Peyer's patch (tissue), 4 donors: ENCODE data around the gene ATP6V1F. TPM values are rescaled to one million over a fixed set of nuclear protein-coding genes. Genes with fewer than 3 reads are reported as not detected.

Experiments
- DNase-seq, 3 donors: peaks; one replicate each; pipeline ENCODE4 v3.0.0-alpha.2; 2017 to 2019
- H3K27ac ChIP-seq, 4 donors: fragments of 200-600 bp; sonication (generic); one replicate each; pipeline ENCODE4 v1.5.1; 2016 to 2019
- H3K27me3 ChIP-seq, 2 donors: fragments of 200-600 bp; sonication (generic); one replicate each; pipeline ENCODE4 v1.5.1; 2019
- H3K36me3 ChIP-seq, 3 donors: fragments of 200-600 bp; sonication (generic); one replicate each; pipeline ENCODE4 v1.5.1; 2016 to 2019
- H3K4me1 ChIP-seq, 4 donors: fragments of 200-600 bp; sonication (generic); one replicate each; pipeline ENCODE4 v1.5.1; 2016 to 2019
- H3K4me3 ChIP-seq, 4 donors: fragments of 200-600 bp; sonication (generic); 1 replicate in 3 of 4; 2 replicates in 1 of 4; pipeline ENCODE4 v1.5.1; 2016 to 2019; ENCODE audit warnings: mild to moderate bottlenecking in 1 of 4
- H3K9me3 ChIP-seq, 4 donors: fragments of 200-600 bp; sonication (generic); one replicate each; pipeline ENCODE4 v1.5.1; 2016 to 2019; ENCODE audit warnings: mild to moderate bottlenecking in 1 of 4
- CTCF ChIP-seq, 6 experiments: fragments of 450-650 bp in 4 of 6; fragments of 200-600 bp in 2 of 6; sonication (generic) in 1 of 6; IDR thresholded peaks; one replicate each; pipeline ENCODE4 v1.5.1; 2017 to 2019; ENCODE audit warnings: antibody characterized with exemption in 6 of 6, mild to moderate bottlenecking in 3 of 6, moderate library complexity in 1 of 6
- POLR2A ChIP-seq, 2 donors: fragments of 450-650 bp; IDR thresholded peaks; one replicate each; pipeline ENCODE4 v1.5.1; 2017; ENCODE audit warnings: antibody characterized with exemption in 2 of 2, mild to moderate bottlenecking in 2 of 2, moderate library complexity in 2 of 2
- total RNA-seq, 4 donors: library from RNA; depleted of rRNA; stranded (reverse); fragments of >200 nt; gene quantifications; one replicate each; pipeline ENCODE4 v1.1.0, GENCODE V29; 2016

ATP6V1F gene
- total RNA-seq, 4 donors from 2014 or later: 71.3 to 88.3 (median 84.6) TPM

- Histone ChIP-seq H3K36me3 (no peaks in the 10 kb centered on the region), H3K9me3 (no peaks in the 10 kb centered on the region), H3K27ac (no peak overlapping the region), H3K4me3 (no peak overlapping the region), H3K27me3 (no peaks in the 10 kb centered on the region), H3K4me1 (no peaks in the 10 kb centered on the region)
- DNase-seq: peak in 2 of 3 donors; percentile 49 to 61
- TF ChIP-seq POLR2A (IDR thresholded peaks at IDR 0.05) (no peak), CTCF (IDR thresholded peaks at IDR 0.05) (peak; percentile 42 to 76 (median 72))
These were observed 41.9 kb downstream of the ATP6V1F start for GRCh38 chr7:128904381-128905197.

- peaks cover 0 to 12% of the 10 kb centered on the region in 2 donors for H3K27me3 ChIP-seq
- peaks cover 0 to 13% (median 0%) of the 10 kb centered on the region in 4 donors for H3K4me1 ChIP-seq
- peak in 2 of 3 donors; percentile 21 to 30 for DNase-seq
- no peak for TF ChIP-seq POLR2A (IDR thresholded peaks at IDR 0.05)
- no peak for TF ChIP-seq CTCF (IDR thresholded peaks at IDR 0.05)
- no peak overlapping the region for H3K4me3 ChIP-seq
- no peaks in the 10 kb centered on the region for H3K36me3 ChIP-seq
- H3K9me3 ChIP-seq: no peaks in the 10 kb centered on the region
- no peak overlapping the region for H3K27ac ChIP-seq
These were observed 43.5 kb downstream of the ATP6V1F start for GRCh38 chr7:128906001-128906765.

GRCh38 chr7:128906766-128907559, 44.3 kb downstream of the ATP6V1F start:
- Histone ChIP-seq H3K27me3 (peaks cover 0 to 12% of the 10 kb centered on the region in 2 donors), H3K9me3 (no peaks in the 10 kb centered on the region), H3K27ac (no peak overlapping the region), H3K4me1 (peaks cover 0 to 13% (median 0%) of the 10 kb centered on the region in 4 donors), H3K36me3 (no peaks in the 10 kb centered on the region), H3K4me3 (no peak overlapping the region)
- peak in 2 of 3 donors; percentile 29 to 30 for DNase-seq
- TF ChIP-seq CTCF (IDR thresholded peaks at IDR 0.05): no peak

- peak overlapping the region in 1 of 4 donors; percentile 32 for H3K4me3 ChIP-seq
- peaks cover 0 to 12% of the 10 kb centered on the region in 2 donors for H3K27me3 ChIP-seq
- H3K9me3 ChIP-seq: no peaks in the 10 kb centered on the region
- peaks cover 0 to 13% (median 0%) of the 10 kb centered on the region in 4 donors for H3K4me1 ChIP-seq
- DNase-seq: peak in 2 of 3 donors; percentile 10 to 33
- TF ChIP-seq CTCF (IDR thresholded peaks at IDR 0.05) (no peak), POLR2A (IDR thresholded peaks at IDR 0.05) (no peak)
- no peaks in the 10 kb centered on the region for H3K36me3 ChIP-seq
- H3K27ac ChIP-seq: no peak overlapping the region
These were observed 46.3 kb downstream of the ATP6V1F start for GRCh38 chr7:128908750-128909624.
